Activated T-helper 9 cell treated with anti-CD3 and anti-CD28 coated beads, Interleukin-2, amount 50 U/mL, for 16 hours (primary cell): Measurements from ENCODE around the gene SLC6A7.

Experiments used
- DNase-seq: peaks from one replicate; pipeline ENCODE4 v3.0.0-alpha.2; 2020; ENCODE audit warnings: low read depth

The SLC6A7 gene

DNA sequence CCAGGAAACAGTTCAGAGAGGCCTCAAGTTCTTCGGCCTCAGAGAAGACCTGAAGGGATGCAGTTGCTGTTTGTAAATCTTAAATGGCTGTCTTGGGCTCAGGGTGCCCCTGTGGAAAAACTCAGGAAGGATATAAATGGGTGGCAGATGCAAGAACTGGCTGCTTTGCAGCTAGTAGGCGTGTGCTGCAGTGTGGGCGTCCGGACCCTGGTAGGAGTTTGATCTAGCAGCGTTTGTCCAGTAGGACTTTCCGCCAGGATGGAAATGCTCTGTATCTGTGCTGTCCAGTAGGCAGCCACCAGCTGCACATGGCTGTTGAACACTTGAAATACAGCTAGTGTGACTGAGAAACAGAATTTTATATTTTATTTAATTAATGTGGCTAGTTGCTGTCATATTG is 15.6 kb upstream of the SLC6A7 start:
- no peak for DNase-seq

DNA sequence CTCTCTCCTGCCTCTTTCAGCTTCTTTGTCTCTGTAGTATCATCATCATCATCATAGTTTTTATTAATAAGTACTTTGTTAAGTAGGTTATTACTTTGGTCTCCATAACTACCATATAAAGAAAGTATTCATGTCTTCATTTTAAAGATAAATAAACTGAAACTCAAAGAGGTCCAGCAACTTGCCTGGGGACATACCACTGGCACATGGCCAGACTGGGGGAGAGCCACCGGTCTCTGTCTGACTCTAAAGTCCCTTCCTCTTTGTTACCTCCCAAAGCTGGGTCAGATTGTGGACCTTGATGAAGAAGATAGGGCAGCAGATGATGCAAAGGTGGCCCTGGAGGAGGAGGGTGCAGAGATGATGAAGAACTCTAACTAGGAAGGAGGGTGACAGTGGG is 14.8 kb upstream of the SLC6A7 start:
- no peak for DNase-seq

DNA sequence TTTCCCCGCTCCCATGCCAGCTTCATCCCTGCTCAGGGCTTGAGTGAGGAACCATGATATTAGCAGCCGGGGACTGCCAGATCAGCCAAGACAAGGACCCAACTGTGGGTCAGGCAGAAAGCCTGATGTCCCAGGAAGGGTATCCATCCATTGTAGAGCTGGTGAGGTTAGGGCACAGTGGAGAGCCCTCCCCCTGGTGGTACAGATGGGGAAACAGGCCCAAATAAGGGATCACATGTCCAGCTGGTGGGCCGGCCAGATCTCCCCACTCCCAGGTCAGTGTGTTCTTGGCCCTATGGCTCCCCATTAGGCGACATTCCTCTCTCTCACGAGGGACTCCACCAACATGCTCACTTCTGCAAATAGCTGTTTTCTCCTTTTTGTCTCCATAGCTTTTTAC is 14.3 kb upstream of the SLC6A7 start:
- no peak for DNase-seq

DNA sequence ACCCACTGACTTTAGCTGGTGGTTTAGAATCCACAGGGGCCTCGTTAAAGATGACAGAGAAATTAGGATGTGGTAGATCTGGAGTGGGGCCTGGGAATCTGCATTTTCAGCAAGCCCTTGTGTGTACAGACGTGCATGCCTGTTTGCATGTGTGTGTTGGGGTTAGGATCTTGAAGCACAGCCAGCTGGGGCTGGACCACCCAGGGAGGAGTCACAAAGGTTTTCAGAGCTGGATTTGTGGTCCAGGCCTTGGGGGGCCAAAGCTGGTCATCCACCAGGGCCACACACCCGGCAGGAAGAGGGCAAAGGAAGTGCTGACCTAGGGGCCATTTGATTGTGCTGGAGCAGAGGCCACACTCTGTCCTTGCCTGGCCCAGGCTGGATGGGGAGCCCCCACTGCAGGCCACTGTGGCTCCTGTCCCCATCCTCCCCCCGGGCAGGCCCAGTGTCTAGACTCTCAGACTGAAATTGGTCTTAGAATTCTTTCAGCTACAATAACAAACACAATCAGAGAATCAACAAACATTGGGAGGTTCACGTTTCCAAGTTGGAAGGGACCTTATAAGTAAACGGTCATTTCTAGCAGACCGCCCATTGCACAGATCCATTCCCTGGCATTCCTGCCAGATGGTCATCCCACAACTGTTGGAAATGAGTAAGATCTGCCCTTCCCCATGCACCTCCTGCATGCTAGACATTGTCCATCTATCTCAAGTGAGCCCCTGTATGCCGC is 13.0 kb upstream of the SLC6A7 start:
- no peak for DNase-seq

DNA sequence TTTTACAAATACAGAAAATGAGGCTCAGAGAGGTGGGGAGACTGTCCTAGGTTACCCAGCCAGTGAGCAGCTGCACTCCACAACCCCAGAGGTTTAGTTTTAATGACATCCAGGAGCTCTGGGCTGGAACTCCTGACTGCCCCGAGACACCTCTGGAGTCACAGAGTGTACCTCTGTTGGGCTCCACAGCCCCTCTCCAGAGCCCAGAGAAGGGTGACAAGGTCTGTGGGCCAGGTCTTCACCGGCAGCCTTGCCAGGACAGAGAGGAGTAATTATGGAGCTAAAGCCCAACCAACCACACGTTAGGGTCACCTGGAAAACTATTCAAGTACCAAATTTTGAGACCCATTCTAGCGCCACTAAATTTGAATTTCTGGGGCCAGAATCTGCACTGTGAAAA is 12.1 kb upstream of the SLC6A7 start:
- DNase-seq = no peak

DNA sequence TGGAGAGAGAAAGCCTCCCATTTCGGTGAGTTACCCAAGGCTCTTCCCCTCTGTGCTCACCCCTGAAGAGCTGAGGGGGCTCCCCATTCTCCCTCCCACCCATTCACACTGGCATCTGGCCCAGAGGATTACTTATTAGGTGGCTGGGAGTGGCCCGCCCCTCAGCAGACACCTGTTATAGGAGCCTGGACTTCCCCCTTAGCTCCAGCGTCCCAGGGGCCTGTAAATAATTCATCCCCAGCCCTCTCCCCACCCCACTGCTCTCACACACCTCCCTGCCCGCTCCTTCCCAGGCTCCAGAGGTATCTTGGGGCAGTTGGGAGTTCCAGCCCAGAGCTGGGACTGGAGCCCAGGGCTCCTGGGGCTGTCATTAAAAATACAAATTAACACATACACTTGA is 11.6 kb upstream of the SLC6A7 start:
- DNase-seq = no peak

DNA sequence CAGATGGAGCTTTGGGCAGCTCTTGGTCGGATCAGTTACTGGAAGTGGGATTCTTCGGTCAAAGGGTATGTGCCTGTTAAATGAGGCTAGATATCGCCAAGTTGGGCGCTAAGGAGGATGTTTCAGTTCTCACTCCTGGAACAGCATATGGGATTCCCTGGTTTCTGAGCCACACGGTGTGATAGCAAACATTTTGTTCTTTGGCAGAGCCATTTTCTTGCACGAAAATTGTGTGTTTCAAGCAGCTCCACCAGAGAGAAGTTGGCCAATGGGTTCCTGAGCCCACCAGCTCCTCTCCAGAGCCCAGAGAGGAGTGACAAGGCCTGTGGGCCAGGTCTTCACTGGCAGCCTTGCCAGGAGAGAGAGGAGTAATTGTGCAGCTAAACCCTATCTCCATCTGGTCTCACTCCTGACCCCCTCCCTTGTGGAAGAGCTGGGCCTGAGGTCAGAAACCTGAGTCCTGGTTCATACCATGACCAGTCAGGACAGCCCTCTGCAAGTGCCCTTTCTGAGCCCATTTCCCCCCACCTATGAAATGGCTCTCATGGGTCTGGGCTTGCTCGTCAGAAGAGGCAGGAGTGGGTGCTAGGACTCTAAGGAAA is 10.7 kb upstream of the SLC6A7 start:
- DNase-seq = no peak

GRCh38 chr5:150180241-150181026 is 9.4 kb upstream of the SLC6A7 start:
- DNase-seq = no peak

DNA sequence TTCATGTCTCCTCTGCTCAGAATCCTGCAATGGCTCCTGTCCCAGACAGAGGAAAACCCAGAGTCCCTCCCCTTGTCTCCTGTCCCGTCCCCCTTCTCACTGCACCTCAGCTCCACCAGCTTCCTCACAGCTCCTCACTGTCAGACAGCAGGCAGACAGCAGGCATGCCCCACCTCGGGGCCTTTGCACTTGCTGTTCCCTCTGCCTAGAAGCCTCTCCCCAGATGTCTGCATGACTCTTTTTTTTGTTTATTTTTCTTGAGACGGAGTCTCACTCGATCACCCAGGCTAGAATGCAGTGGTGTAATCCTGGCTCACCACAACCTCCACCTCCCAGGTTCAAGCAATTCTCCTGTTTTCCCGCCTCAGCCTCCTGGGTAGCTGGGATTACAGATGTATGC is 8.8 kb upstream of the SLC6A7 start:
- no peak for DNase-seq

DNA sequence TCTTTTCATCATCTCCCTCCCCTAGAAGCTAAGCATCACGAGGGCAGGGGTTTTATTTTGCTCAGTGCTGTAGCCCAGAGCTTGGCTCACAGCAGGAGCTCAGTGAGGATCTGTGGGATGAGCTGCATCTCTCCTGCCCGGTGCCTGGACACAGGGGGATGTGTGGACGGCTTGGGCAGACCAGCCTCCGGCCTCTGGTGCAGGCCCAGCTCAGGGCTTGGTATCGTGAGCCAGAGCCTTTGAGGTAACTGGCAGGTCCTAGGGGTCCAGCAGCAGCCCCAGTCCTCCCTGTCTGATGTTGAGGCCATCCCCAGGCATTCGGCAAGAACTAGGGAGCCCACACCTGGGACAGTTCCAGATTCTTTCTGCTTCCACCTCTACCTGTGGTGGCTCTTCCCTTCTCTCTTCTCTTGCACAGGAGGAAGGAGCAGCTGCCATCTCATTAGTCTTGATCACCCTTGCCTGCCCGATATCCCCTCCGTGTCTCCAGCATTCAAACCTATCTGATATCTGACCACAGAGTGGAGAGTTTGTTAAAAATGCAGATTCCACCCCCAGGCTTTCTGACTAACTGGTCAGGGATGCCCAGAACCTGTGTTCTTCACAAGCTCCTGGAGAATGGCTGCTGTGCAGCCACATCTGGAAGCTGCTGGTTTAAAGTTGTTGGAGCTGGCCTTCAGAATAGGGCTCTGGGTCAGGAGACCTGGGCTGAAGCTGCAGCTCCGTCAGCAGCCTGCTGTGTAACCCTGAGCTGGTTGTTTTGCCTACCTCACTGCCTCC is 7.9 kb upstream of the SLC6A7 start:
- no peak for DNase-seq

DNA sequence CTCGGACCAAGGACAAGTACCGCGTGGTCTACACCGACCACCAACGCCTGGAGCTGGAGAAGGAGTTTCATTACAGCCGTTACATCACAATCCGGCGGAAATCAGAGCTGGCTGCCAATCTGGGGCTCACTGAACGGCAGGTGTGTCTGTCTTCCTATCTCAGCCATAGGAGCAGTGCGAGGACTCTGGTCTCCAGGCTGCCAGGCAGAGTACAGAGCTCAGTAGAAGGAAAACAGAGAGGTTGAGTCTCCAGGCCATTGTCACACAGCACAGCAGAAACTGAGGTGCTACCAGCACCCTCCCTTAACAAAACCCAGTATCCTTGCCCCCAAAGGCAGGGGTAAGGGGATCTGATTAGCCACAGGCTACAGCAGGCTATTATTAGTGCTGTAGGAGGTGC is 7.1 kb upstream of the SLC6A7 start:
- no peak for DNase-seq

GRCh38 chr5:150183436-150183835 is 6.4 kb upstream of the SLC6A7 start:
- no peak for DNase-seq

GRCh38 chr5:150184006-150184405 is 5.9 kb upstream of the SLC6A7 start:
- no peak for DNase-seq

- no peak for DNase-seq
These were observed 4.6 kb upstream of the SLC6A7 start for GRCh38 chr5:150184990-150185912.

DNA sequence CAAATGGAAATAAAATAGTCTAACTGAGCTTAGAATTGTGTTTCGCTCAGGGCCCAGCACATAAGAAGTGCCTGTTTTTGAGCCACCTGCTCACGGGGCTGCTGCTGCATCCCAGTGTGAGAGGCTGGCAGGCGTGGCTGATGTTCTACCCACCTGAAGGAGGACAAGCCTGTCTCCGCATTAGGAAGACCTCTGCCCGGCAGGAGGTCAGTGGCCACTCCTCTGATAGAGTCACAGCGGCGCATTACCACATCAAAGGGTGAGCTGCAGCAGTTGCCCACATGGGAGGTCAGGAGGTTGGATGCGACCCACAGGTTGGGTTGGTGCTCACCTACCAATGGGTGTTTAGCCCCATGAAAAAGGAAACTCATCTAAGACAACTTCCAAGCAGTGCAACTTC is 3.7 kb upstream of the SLC6A7 start:
- no peak for DNase-seq

GRCh38 chr5:150186897-150187296 is 3.0 kb upstream of the SLC6A7 start:
- no peak for DNase-seq

DNA sequence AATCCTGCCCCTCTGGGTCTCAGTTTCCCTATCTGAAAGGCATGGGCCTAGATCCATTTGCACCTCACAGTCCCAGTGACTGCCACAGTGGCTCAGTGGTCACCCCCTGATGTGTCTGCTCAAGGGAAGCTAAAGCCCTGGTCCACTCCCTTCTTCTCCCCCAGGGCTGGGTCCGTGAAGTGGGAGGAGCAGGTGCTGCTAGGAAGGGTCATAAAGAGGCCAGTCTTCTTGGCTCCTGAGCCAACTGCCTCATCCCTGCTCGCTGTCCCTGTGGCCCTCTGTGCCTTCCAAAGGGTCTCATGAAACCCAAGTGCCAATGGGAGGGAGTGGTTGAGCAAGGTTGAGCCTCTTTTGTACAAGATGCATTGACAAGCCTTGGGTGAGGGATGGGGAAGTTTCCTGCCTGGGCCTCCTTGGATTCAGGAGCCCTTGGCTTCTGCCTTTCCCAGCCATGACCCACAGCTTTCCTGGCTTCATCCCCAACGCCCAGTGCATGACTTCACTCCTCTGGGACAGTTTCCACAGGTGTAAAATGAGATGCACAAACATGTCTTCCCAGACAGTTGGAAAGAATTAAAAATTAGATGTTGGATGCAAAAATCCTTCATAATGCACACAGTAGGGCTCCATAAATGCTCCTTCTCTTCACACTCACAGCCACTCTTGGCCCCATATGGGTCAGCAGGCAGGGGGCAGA is 1.6 kb upstream of the SLC6A7 start:
- no peak for DNase-seq

DNA sequence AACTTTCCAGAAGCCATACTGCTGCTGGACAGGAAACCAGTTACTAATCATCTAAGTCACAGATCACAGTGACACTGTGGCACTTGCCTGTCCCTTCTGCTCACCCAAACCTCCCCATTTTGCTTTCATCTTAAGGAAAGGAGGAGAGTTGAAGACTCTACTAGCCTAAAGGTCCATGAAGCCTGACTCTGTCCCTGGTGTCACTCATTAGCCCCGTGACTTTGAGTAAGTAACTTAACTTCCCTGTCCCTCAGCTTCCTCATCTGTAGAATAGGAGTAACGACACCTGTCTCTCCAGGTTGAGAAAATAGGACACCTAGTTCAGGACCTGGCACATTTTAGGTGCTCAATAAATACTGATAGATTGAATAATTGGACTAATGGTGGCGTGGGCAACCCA is 536 bp upstream of the SLC6A7 start:
- no peak for DNase-seq

- DNase-seq = no peak
These were observed 679 bp downstream of the SLC6A7 start for GRCh38 chr5:150190503-150190979.

DNA sequence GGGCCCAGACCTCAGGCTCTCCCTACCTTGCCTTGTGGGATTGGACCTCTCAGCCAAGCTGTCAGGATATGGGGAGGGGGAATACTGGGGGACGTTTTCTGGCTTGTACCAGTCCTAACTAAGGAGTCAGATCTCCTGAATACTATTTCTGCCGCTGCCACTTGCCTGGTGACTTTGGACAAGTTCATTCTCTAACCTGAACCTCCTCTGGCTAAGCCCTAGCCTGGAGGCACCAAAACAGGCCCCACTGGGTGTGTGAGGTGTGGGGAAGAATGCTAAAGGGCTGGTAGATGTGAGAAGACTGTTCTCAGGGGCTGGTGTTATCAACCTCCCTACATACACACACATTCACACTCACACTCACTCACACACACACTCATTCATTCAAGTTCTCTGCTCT is 1.1 kb downstream of the SLC6A7 start:
- DNase-seq = no peak

DNA sequence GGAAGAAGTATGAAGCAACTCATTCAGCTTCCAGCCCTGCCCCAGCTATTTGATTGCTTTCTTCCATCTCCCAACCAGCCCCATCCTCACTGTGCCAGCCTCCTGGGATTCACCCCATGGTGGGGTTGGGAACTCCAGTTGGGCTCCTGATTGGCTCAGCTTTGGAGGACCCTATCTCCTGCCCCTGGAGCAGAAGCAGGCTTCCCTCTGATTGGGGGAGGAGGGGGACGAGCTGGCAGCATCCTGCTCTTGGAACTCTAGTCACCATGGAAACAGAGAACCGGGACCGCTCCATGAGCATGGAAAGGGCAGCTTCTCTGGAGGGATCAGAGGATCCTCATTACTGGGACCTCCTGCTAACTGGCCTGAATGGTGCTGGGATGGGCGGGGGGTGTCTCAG is 2.6 kb downstream of the SLC6A7 start:
- no peak for DNase-seq
